Glomerular endothelial cell (primary cell): ENCODE results near the gene GRK2. TPM values are rescaled to one million over a fixed set of nuclear protein-coding genes. Genes with fewer than 3 reads are reported as not detected.
"Not testable (repeated sequence)": the region's sequence is repeated elsewhere in the genome, so short reads cannot be mapped to it uniquely, and the experiment has no call there.

Source experiments
- DNase-seq: peaks from one replicate; pipeline ENCODE4 v3.0.0-alpha.2; 2011; ENCODE audit warnings: low read depth, low spot score; ENCODE audit errors: extremely low read depth
- total RNA-seq: library from RNA; depleted of rRNA; stranded (reverse); fragments of >200 nt; gene quantifications from 2 replicates; pipeline ENCODE4 v1.2.3, GENCODE V29; 2015

The GRK2 gene
- total RNA-seq, 1 donor from 2014 or later: 72.7 TPM

- no peak for DNase-seq
Measured at GRCh38 chr11:67253872-67254624, 12.2 kb upstream of the GRK2 start.

- DNase-seq: no peak
Measured at GRCh38 chr11:67254798-67255197, 11.5 kb upstream of the GRK2 start.

DNA sequence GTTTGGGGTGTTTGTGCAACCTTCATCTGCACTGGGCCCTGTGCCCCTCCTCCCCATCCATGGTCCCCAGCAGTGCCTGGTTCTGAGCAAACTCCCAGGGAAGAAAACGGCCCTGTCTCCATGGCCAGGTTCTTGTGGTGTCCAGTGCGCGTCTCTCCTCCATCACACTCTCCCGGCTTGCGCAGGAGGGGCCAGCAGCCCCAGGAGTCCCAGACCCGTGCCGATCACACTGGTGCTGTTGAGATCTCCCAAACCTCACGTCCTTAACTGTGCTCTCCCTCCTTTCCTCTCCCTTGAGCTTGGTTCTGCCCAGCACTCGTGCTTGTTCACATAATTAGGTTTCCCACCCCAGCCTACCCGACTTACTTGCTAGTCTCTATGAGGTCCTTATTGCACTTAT, 10.9 kb upstream of the GRK2 start:
- no peak for DNase-seq

- DNase-seq: no peak
Measured at GRCh38 chr11:67255864-67256263, 10.4 kb upstream of the GRK2 start.

GRCh38 chr11:67256477-67257135, 9.7 kb upstream of the GRK2 start:
- DNase-seq: no peak

GRCh38 chr11:67260406-67260805, 5.9 kb upstream of the GRK2 start:
- no peak for DNase-seq

DNA sequence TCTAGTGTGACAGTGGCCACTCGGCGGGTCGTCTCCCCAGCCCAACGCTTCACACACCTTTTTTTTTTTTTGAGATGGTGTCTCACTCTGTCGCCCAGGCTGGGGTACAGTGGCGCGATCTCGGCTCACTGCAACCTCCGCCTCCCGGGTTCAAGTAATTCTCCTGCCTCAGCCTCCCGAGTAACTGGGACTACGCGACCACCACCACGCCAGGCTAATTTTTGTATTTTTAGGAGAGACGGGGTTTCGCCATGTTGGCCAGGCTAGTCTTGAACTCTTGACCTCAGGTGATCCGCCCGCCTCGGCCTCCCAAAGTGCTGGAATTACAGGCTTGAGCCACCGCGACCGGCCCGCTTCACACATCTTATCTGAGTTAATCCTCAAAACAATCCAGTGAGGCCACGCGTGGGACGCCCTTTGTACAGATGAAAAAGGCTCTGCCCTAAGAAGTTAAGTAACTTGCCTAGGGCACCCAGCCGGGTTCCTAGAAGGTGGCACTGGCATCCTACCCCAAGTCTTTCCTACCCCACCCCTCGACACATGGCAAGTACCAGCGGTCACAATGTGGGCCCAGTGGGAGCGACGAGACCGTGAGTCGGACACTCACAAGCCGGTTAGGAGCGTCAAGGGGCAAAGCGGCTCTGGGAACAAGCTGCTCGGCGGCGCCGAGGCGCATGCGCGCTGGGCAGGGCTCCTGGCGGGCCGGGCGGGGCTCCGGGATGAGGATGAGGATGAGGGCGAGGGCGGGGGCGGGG, 5.2 kb upstream of the GRK2 start:
- DNase-seq: not testable (repeated sequence)

- DNase-seq: no peak
Measured at GRCh38 chr11:67261640-67261945, 4.7 kb upstream of the GRK2 start.

DNA sequence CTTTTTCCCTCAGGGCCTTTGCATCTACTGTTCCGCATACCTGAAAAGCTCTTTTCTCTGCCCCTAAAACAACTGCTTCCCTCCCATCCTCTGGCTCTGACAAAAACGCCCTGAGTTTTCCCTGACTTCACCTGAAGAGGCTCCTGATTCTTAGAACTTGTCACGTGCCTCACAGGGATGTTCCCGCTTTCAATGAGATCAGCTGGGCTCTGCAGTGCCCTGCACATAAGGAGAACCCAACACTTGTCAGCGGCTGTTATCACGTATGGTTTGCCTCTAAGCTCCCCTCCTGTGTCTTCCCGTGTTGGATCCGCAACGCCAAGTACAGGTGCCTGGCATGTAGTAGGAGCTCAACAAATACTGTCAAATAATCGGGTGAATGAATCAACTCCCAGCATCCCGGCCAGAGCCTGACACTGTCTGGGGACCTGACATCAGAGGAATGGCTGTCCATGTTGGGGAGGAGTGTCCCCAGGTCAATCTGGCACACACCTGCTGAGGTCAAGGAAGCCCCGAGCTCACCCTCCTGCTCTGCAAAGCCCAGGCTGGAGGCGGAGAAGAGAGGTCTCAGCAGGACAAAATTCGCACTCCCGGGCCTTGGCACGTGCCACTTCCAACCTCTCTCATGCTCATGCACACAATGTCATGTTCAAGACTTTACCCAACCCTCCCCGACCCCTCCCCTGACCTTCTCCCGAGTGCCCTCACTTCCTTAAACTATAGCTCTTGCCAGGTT, 4.2 kb upstream of the GRK2 start:
- no peak for DNase-seq

GRCh38 chr11:67262731-67263675, 3.3 kb upstream of the GRK2 start:
- DNase-seq: no peak

GRCh38 chr11:67264260-67264659, 2.0 kb upstream of the GRK2 start:
- DNase-seq: no peak

DNA sequence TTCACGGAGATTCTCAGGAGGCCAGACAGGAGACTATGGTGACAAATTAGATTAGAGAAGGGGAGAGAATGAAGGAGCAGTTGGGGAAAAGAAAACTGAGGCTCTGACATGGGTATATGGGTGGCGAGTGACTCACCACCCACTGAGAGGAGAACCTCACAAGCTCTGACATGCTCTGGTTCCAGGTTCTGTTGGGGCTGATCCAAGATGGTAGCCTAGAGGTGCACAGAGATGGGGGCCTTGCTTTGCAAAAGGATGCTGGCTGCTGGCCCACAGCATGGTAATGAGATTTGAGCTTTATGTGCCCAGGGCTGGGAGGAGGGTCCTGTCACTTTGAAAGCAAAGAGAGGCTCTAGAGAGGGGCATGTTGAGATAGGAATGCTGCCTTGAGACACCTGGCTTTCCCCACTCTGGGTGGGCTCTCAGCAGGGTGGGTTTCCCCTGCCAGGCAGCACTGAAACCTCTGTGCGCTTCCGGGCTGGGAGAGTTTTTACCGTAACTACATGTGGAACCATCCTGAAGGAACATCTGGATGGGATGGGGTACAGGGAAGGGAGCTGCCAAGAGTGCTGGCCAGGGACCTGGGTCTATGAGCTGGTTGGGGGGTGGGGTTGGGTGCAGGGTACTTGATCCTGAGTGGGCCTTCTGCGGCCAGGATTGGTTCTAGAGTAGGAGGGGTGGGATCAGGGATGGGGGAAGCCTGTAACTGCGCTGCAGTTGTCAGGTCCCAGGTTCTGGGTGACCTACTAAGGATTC, 1.2 kb upstream of the GRK2 start:
- no peak for DNase-seq

DNA sequence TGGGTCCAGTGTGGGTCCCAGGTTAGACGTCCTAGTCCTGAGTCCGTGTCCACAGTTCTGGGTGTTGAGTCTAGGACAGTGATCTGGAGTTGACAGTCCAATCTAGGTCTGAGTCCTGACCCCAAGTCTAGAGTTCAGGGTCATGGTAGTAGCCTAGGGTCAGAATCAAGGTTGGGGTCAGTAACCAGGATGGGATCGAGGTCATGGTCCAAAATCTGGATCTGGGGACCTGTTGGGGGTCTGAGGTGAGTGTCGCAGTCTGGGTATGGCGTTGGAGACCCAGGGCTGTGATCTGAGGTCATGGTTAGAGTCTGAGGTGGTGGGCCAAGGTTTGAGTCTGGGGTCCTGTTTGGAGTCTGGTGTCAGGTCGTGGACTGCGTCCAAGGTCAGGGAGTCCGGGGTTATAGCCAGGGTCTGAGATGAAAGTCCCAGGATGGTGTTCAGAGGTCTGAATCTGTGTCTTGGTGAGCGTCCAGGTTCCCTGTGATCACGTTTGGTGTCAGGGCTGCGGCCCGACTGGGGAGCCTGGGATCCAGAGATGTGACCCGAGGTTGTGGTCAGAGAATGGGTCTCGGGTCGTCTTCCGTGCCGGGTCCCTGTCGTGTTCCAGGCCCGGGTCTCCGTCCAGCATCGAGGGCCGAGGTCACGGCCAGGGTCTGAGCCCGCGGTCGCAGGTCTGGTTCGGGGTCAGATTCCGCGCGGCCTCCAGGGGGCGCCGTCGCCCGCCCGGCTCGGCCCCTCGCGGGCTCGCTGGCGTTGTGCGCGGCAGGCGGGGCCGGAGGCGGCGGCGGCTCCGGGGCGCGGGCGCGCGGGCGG, 432 bp upstream of the GRK2 start:
- no peak for DNase-seq

- DNase-seq: no peak
Measured at GRCh38 chr11:67267188-67268080, 1.2 kb downstream of the GRK2 start.

- no peak for DNase-seq
Measured at GRCh38 chr11:67268081-67268961, 2.0 kb downstream of the GRK2 start.

DNA sequence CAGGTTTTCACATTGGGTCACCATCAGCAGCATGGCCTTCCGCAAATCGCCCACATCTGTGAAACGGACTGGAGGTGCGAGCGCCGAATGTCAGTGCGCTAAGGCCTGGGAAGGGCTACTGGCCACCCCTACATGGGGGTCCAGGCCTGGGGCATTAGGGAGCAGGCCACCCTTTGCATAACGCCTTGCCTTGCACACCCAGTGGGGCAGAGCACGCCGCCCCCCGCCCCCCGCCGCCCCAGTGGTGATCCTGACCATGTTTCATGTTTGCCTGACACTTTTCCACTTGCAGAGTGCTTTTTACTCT, 2.6 kb downstream of the GRK2 start:
- no peak for DNase-seq
